Measurements from ENCODE around the gene ZBTB7C. TPM values are rescaled to one million over a fixed set of nuclear protein-coding genes. Genes with fewer than 3 reads are reported as not detected.
A peak's percentile ranks its signal among the peaks of the same experiment; 100 is the strongest.

Gene ZBTB7C
- total RNA-seq, 1 experiment from 2014 or later, result not detected

DNA sequence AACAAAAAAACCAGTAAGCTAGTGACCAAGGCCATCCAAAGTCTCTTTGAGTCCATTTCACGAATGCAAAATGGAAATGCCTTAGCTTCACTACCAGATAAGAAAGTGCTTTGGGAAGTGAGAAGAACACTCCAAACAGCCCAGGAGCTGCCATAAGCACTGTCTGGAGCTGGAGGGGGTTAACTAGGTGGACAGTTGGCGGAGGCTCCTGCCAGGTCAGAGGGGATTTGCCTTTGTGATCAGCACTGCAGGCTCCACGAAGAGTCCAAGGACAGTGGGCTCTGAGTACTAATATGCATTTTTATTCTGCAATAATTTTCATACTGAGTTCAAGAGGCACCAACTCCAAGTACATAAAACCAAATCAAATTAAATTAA lies 245.5 kb downstream of the ZBTB7C start:
- no TSS peak for BruUV-seq (replicated peaks)

DNA sequence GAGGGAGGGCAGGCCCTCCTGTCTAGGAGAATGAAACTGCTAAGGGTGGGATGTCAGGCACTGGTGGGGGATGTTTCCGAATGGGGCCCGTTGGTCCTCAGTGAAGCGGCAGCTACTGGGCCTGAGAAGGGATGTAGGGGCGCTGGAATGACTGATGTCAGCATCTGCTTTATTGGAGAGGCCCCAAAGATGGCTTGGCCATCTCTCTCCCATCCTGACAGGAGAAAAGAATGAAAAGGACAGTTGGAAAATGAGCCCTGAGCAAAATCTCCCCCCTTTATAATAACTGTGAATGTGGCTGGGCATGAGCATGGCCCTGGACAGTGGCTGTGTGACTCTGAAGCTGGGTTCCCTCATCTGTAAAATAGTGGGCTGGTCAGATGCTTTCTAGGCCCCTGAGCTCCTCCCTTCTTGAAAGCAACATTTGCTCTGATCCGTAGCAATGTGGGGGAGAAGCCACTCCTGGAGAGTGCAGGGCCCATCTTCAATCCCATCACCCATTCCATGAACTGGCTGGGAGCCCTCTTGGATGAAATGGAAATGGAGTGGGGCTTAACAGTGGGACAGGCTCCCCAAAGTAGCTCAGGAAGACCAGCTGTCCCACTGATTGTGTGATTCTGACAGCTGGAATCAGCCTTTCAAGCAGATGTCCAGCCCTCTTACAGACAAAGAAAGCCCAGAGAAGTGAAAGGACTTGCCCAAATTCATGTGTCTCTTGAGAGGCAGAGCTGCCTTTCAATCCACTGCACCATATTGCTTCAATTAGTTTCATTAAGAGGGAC lies 246.0 kb downstream of the ZBTB7C start:
- DNase-seq, result no peak
- Mint-ChIP-seq H3K36me3 (ENCODE audit: insufficient read depth, unreplicated experiment) (peaks cover 9% of the 10 kb centered on the region), H3K27ac (ENCODE audit: unreplicated experiment) (no peak overlapping the region), H3K27me3 (ENCODE audit: unreplicated experiment) (peaks cover 92% of the 10 kb centered on the region), H3K4me3 (ENCODE audit: low read depth, unreplicated experiment) (no peak overlapping the region), H3K4me1 (ENCODE audit: low read depth, unreplicated experiment) (peaks cover 7% of the 10 kb centered on the region), H3K9me3 (ENCODE audit: low read depth, unreplicated experiment) (no peaks in the 10 kb centered on the region)
- intact Hi-C loops (cut with micrococcal nuclease; ENCODE audit: unreplicated experiment), result no loop called here
- TF ChIP-seq, protein P1, sequence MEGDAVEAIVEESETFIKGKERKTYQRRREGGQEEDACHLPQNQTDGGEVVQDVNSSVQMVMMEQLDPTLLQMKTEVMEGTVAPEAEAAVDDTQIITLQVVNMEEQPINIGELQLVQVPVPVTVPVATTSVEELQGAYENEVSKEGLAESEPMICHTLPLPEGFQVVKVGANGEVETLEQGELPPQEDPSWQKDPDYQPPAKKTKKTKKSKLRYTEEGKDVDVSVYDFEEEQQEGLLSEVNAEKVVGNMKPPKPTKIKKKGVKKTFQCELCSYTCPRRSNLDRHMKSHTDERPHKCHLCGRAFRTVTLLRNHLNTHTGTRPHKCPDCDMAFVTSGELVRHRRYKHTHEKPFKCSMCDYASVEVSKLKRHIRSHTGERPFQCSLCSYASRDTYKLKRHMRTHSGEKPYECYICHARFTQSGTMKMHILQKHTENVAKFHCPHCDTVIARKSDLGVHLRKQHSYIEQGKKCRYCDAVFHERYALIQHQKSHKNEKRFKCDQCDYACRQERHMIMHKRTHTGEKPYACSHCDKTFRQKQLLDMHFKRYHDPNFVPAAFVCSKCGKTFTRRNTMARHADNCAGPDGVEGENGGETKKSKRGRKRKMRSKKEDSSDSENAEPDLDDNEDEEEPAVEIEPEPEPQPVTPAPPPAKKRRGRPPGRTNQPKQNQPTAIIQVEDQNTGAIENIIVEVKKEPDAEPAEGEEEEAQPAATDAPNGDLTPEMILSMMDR (IDR thresholded peaks at IDR 0.05; ENCODE audit: unreplicated experiment), result no peak
- no TSS peak for BruUV-seq (replicated peaks)
- CTCF ChIA-PET, result interaction anchor here (0.6 kb wide), 2 partner anchors 16 to 925 kb away, joined by 3 read pairs; no protein-coding TSS in a partner anchor

More for the DNA sequence above, 245.5 kb downstream of the ZBTB7C start:
- intact Hi-C loops (cut with micrococcal nuclease; ENCODE audit: unreplicated experiment), result no loop called here
- TF ChIP-seq, protein P1 (IDR thresholded peaks at IDR 0.05; ENCODE audit: unreplicated experiment), result no peak
- no peak overlapping the region for H3K27ac Mint-ChIP-seq (ENCODE audit: unreplicated experiment)
- peaks cover 7% of the 10 kb centered on the region for H3K4me1 Mint-ChIP-seq (ENCODE audit: low read depth, unreplicated experiment)
- peaks cover 9% of the 10 kb centered on the region for H3K36me3 Mint-ChIP-seq (ENCODE audit: insufficient read depth, unreplicated experiment)
- CTCF ChIA-PET, result interaction anchor here (0.6 kb wide), 1 partner anchor 925 kb away, joined by 3 read pairs; no protein-coding TSS in a partner anchor
- peaks cover 92% of the 10 kb centered on the region for H3K27me3 Mint-ChIP-seq (ENCODE audit: unreplicated experiment)
- no peak for DNase-seq
- H3K9me3 Mint-ChIP-seq (ENCODE audit: low read depth, unreplicated experiment), result no peaks in the 10 kb centered on the region
- H3K4me3 Mint-ChIP-seq (ENCODE audit: low read depth, unreplicated experiment), result no peak overlapping the region

DNA sequence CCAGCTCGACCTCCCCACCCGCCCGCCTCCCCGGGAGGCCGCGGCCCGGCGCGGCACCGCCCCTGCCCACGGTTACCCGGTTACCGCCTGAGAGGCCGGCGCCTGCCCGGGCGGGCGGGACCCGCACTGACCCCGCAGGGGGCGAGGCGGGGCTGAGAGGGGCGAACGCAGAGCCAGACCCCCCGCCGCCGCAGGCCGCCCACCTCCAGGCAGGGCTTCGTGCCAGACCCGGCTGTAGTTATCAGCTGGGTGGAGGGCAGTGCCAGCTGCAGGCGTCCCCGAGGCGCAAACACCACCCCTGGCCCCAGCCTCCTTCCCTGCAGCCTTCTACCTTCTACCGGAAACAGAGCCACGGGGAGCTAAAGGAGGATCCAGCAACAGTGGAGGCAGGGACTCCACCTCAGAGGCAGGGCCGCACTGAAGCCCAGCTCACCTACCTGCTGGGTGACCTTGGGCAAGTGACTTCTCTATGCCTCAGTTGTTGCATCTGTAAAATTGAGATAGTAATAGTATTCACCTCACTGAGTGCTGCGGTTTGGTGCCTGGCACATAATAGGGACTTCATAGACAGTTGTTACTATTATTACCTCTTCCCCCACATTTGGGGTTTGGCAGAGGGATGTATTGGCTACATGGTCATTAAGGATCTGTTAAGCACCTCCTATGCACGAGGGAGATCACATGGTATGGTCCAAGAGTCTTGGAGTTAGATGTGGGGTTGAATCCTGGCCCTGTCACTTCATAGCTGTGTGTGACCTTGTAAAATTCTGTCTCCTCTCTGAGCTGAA lies 247.1 kb downstream of the ZBTB7C start:
- BruUV-seq (replicated peaks), result no TSS peak
- CTCF ChIA-PET, result interaction anchor here (0.6 kb wide), 1 partner anchor 17 kb away, joined by 3 read pairs; no protein-coding TSS in a partner anchor
- Mint-ChIP-seq H3K27ac (ENCODE audit: unreplicated experiment) (no peak overlapping the region), H3K9me3 (ENCODE audit: low read depth, unreplicated experiment) (no peaks in the 10 kb centered on the region), H3K27me3 (ENCODE audit: unreplicated experiment) (peaks cover 92% of the 10 kb centered on the region), H3K36me3 (ENCODE audit: insufficient read depth, unreplicated experiment) (peaks cover 9% of the 10 kb centered on the region), H3K4me1 (ENCODE audit: low read depth, unreplicated experiment) (no peaks in the 10 kb centered on the region), H3K4me3 (ENCODE audit: low read depth, unreplicated experiment) (peak overlapping the region; percentile 69)
- intact Hi-C loops (cut with micrococcal nuclease; ENCODE audit: unreplicated experiment), result no loop called here
- TF ChIP-seq, protein P1 (IDR thresholded peaks at IDR 0.05; ENCODE audit: unreplicated experiment), result no peak
- peak; percentile 38 for DNase-seq

DNA sequence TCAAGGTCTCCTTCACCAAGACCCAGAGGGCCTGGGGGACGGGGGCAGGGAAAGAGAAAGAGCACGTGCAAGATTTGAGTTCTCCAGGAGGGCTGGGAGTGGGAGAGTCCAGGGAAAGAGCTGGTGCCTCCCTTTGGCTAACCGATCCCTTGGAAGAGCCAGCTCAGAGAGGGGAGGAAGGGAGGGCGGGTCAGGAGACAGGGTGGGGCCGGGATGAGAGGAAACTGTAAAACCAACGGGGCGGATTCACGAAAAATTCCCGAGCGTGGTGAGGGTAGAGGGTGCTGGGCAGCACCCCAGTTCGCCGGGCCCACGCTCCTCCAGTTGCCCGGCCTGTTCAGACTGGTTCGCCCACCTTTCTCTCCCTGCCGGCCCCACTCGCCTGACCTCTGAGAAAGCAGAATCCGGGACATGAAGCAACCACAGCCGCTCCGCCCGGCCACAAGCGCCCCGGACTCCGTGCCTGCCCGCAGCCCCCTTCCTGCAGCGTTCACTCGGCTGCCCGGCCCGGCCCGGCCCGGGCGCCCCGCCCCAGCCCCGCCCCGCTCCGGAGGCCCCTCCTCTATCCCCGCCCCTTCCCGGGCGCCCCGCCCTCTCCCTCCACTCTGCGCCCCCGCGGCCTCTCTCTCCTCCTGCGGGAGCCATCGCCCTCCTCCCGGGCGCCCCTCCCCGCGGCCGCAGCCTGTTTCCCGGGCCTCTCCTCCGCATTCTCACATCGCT lies 247.8 kb downstream of the ZBTB7C start:
- CTCF ChIA-PET, result interaction anchor here (0.7 to 0.9 kb wide), 3 partner anchors 10 to 1626 kb away, joined by 3 to 6 read pairs (median 4); no protein-coding TSS in a partner anchor
- TF ChIP-seq, protein P1 (IDR thresholded peaks at IDR 0.05; ENCODE audit: unreplicated experiment), result no peak
- no peak overlapping the region for H3K27ac Mint-ChIP-seq (ENCODE audit: unreplicated experiment)
- intact Hi-C loops (cut with micrococcal nuclease; ENCODE audit: unreplicated experiment), result no loop called here
- peak; percentile 70 for DNase-seq
- H3K27me3 Mint-ChIP-seq (ENCODE audit: unreplicated experiment), result peaks cover 92% of the 10 kb centered on the region
- peaks cover 9% of the 10 kb centered on the region for H3K36me3 Mint-ChIP-seq (ENCODE audit: insufficient read depth, unreplicated experiment)
- peak overlapping the region; percentile 69 for H3K4me3 Mint-ChIP-seq (ENCODE audit: low read depth, unreplicated experiment)
- no peaks in the 10 kb centered on the region for H3K4me1 Mint-ChIP-seq (ENCODE audit: low read depth, unreplicated experiment)
- no TSS peak for BruUV-seq (replicated peaks)
- H3K9me3 Mint-ChIP-seq (ENCODE audit: low read depth, unreplicated experiment), result no peaks in the 10 kb centered on the region

Measured in Calu3 (cell line).